GM21737 (cell line): ENCODE measurements around the gene EFCAB9.
A peak's percentile ranks its signal among the peaks of the same experiment; 100 is the strongest.
"Not testable (repeated sequence)": the region's sequence is repeated elsewhere in the genome, so short reads cannot be mapped to it uniquely, and the experiment has no call there.

Experiments
- ATAC-seq: cut with Tn5 transposase; IDR thresholded peaks from one replicate; pipeline ENCODE4 v1.9.1; 2021; ENCODE audit warnings: mild to moderate bottlenecking, moderate library complexity; ENCODE audit not compliant: unreplicated experiment

Gene EFCAB9

GRCh38 chr5:172188033-172188892 is 5.7 kb upstream of the EFCAB9 start, which contains the start of gene STK10:
Gene STK10, minus strand, starts transcription at chr5:172188224. Its CDS starts 182 bp downstream, at chr5:172188042.
- ATAC-seq: peak; percentile 63

- no peak for ATAC-seq
These were observed 4.9 kb upstream of the EFCAB9 start for GRCh38 chr5:172188893-172189692.

- no peak for ATAC-seq
These were observed 4.2 kb upstream of the EFCAB9 start for GRCh38 chr5:172189693-172190296.

- ATAC-seq: no peak
These were observed 1.2 kb downstream of the EFCAB9 start for GRCh38 chr5:172194985-172195774.

- not testable (repeated sequence) for ATAC-seq
These were observed 3.8 kb downstream of the EFCAB9 start for GRCh38 chr5:172197775-172198174.

GRCh38 chr5:172199446-172199845 is 5.5 kb downstream of the EFCAB9 start:
- no peak for ATAC-seq

GRCh38 chr5:172200476-172200875 is 6.5 kb downstream of the EFCAB9 start:
- ATAC-seq: no peak

GRCh38 chr5:172205984-172206383 is 12.0 kb downstream of the EFCAB9 start:
- ATAC-seq: not testable (repeated sequence)

- ATAC-seq: no peak
These were observed 13.5 kb downstream of the EFCAB9 start for GRCh38 chr5:172207511-172207910.

- ATAC-seq: no peak
These were observed 15.7 kb downstream of the EFCAB9 start for GRCh38 chr5:172209714-172210113.

GRCh38 chr5:172211676-172212075 is 17.7 kb downstream of the EFCAB9 start:
- no peak for ATAC-seq

GRCh38 chr5:172213126-172213525 is 19.2 kb downstream of the EFCAB9 start:
- no peak for ATAC-seq

- ATAC-seq: no peak
These were observed 22.4 kb downstream of the EFCAB9 start for GRCh38 chr5:172216345-172216744.

GRCh38 chr5:172219296-172219695 is 25.3 kb downstream of the EFCAB9 start:
- no peak for ATAC-seq

GRCh38 chr5:172223901-172224873 is 30.2 kb downstream of the EFCAB9 start:
- peak; percentile 70 for ATAC-seq

- ATAC-seq: no peak
These were observed 31.0 kb downstream of the EFCAB9 start for GRCh38 chr5:172224996-172225395.

- no peak for ATAC-seq
These were observed 35.9 kb downstream of the EFCAB9 start for GRCh38 chr5:172229904-172230303.

- ATAC-seq: no peak
These were observed 40.1 kb downstream of the EFCAB9 start for GRCh38 chr5:172234031-172234430.

GRCh38 chr5:172235132-172235780 is 41.3 kb downstream of the EFCAB9 start:
- ATAC-seq: no peak
